Hematopoietic multipotent progenitor cell treated with erythropoietin and hydrocortisone succinate and interleukin-3 and kit ligand, for 6 days (in vitro differentiated cells): ENCODE data around the gene GET3.
"Not testable (repeated sequence)": the region's sequence is repeated elsewhere in the genome, so short reads cannot be mapped to it uniquely, and the experiment has no call there.

Experiments used
- DNase-seq: peaks from one replicate; pipeline ENCODE4 v3.0.0-alpha.2; 2015

Gene GET3

DNA sequence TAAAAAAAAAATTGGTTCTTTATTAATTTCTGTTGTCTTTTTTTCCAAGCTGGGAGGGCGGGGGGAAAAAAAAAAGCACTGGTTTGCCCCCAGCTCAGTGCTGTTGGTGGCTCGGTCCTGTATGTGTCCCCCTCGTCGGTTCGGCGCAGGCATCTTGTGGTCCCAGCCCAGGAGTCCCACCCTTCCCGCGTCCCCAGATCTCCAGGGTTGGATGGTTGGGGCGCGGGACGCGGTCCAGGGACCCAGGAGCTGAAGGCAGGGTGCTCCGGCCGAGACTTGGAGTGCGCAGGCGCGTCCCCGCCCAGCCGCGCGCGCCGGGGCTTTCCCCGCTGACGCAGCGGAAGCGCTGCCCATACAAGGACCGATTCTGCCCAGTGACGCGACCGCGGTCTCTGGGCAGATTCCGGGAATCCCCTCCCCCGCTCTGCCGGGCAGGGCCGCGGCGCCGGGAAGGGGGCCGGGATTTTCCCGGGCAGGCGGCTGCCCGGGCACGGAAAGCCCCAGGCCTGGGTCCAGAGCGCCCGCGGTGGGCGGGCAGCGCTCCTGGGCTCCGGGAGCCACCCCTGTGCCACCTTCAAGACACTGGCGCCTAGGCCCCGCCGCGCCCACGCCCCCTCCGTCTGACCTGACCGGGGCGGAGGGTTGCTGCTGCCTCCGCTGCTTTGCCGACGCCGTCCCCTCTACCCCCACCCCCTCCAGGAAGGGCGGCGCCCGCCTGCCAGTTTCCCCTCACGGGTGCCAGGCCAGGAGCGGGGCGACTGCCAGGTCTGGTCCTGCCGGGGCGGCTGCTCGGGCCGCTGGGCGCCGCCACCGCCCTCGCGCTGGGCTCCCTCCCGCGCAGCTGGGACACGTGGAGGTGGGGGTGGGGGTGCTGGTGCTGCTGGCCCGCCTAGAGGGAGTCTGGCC lies 56.2 kb downstream of the GET3 start:
- peak; percentile 94 for DNase-seq

DNA sequence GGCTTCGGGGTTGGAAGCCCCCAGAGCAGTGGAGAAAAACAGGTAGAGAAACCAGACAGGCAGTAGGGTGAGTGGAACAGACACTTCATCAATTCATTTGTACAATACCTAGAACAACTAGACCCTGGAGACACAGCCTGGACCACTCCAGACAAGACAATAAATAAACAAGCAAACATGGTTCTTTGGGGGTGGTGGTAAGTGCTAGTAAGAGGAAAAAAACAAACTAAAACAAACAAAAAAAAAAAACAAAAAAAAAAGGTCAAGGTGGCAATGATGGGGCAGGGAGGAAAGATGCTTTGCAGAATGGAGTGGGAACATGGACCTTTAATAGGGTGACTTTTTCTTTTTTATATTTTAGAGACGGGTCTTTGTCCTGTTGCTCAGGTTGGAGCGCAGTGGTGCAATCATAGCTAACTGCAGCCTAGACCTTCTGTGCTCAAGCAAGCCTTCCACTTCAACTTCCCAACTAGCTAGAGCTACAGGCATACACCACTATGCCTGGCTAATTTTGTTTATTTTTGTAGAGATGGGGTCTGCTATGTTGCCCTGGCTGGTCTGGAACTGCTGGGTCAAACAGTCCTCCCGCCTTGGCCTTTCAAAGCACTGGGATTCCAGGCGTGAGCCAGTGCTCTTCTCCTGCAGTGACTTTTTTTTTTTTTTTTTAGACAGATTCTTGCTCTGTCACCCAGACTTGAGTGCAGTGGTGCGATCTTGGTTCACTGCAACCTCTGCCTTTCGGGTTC lies 57.1 kb downstream of the GET3 start:
- DNase-seq, result peak; percentile 20

DNA sequence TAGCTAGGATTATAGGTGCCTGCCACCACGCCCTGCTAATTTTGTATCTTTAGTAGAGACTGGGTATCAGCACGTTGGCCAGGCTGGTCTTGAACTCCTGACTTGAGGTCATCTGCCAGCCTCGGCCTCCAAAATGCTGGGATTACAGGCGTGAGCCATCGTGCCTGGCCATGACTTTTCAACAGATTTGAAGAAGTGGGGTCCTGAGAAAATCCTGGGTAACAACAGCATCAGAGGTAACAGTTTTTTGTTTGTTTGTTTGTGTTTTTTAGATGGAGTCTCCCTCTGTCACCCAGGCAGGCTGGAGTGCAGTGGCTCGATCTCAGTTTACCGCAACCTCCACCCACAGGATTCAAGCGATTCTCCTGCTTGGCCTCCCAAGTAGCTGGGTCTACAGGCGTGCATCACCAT lies 57.7 kb downstream of the GET3 start:
- DNase-seq, result no peak

DNA sequence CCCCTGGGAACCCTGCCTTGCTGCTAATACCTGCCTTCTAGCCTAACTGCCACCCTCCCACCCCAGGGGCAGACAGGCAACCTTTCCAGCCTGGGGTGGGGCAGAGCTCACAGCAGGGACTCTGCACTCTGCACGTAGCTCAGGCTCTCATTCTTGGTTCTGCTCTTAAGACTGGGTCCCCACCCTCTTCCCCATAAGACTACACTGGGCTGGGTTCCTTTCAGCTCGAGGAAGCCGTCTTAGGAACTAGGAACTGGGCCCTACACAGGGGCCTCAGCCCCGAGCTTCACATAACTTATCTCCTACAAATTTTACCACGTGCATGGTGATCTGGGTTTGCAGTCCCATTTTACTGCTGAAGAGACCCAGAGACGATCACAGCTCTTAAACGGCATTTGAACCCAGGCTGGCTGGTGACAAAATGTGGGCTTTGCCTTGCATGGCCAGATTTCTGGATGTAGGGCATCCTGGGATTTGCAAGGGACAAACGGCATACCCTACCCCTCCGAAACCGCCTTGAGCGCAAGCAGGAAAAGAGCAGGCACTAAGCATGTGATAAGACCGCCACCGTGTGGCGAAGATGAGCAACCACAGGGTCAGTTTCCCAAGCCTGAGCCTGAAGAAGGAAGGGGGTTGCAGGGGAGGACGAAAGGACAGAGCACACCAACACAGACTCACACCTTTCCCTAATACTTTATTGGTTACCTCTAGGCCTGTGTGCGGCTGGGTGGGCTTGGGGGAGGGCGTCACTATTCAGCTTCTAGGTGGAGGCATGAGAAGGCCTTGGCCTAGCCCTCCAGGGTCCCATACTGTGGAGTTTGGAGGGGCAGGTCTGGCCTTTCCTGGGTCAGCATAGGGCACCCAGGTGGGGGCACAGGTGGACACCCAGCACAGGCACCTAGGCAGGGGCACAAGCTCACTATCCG lies 59.1 kb downstream of the GET3 start:
- peak; percentile 92 for DNase-seq

DNA sequence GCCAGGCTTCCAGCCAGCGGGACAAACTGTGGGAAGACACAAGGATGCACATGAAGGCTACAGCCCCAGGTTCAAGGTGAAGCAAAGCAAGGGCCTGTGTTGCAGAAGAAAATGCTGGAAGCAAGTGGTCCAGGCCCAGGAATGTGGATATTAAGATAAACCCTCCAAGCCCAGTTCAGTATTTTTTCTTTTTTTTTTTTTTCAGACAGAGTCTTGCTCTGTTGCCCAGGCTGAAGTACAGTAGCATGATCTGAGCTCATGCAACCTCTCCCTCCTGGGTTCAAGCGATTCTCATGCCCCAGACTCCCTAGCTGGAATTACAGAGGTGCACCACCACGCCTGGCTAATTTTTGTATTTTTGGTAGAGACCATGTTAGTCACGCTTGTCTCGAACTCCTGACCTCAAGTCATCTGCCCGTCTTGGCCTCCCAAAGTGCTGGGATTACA lies 59.9 kb downstream of the GET3 start:
- DNase-seq, result peak; percentile 22

DNA sequence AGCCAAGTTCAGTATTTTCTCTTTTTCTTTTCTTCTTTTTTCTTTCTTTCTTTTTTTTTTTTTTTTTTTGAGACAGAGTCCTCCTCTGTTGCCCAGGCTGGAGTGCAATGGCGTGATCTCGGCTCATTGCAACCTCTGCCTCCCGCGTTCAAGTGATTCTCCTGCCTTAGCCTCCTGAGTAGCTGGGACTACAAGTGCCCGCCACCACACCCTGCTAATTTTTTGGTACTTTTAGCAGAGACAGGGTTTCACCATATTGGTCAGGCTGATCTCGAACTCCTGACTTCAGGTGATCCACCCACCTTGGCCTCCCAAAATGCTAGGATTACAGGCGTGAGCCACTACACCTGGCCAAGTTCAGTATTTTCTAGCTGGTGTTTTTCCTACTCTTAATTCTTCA lies 60.3 kb downstream of the GET3 start:
- not testable (repeated sequence) for DNase-seq
